ENCODE measurements around the gene EIF1AY. TPM values are rescaled to one million over a fixed set of nuclear protein-coding genes. Genes with fewer than 3 reads are reported as not detected.

The EIF1AY gene
- total RNA-seq, 1 donor from 2014 or later = not detected

Other genes with a start within 250 kb of the EIF1AY start
- not detected for gene RPS4Y2, start 180.3 kb downstream of the EIF1AY start, total RNA-seq

All from ascending aorta (tissue), 1 donor.